DND-41 (cell line): ENCODE measurements around the gene MIOX.

Experiments used
- EZH2 ChIP-seq: IDR thresholded peaks from 3 replicates; pipeline ENCODE4 v1.6.1; 2012; ENCODE audit warnings: borderline replicate concordance, low read depth, mild to moderate bottlenecking, moderate library complexity, low read length, inconsistent platforms; ENCODE audit not compliant: severe bottlenecking
- TF ChIP-seq, protein P1 (sequence below): IDR thresholded peaks from 2 replicates; pipeline ENCODE4 v1.5.1; 2012; ENCODE audit warnings: borderline replicate concordance, low read length, moderate library complexity, mild to moderate bottlenecking; ENCODE audit not compliant: poor library complexity, severe bottlenecking; ENCODE audit errors: extremely low read depth

DNA sequence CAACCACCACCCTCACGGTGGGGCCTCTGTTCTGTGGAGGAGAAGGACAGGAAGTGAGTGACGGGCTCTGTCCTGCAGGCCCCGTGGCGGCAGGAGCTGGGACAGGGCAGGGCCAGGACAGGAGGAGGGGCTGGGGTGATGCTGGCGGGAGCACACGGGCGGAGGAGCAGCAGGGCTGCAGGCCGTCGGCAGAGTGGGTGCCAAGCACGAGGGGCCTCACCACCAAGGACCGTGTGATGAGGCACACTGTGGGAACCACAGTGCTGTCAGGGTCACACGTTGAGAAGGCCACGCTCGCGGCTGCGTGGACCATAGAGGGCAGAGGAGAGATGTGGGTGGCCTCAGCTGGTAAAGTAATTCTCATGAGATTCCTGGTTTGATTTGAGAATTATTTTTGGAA is 30.2 kb downstream of the MIOX start:
- TF ChIP-seq, protein P1, sequence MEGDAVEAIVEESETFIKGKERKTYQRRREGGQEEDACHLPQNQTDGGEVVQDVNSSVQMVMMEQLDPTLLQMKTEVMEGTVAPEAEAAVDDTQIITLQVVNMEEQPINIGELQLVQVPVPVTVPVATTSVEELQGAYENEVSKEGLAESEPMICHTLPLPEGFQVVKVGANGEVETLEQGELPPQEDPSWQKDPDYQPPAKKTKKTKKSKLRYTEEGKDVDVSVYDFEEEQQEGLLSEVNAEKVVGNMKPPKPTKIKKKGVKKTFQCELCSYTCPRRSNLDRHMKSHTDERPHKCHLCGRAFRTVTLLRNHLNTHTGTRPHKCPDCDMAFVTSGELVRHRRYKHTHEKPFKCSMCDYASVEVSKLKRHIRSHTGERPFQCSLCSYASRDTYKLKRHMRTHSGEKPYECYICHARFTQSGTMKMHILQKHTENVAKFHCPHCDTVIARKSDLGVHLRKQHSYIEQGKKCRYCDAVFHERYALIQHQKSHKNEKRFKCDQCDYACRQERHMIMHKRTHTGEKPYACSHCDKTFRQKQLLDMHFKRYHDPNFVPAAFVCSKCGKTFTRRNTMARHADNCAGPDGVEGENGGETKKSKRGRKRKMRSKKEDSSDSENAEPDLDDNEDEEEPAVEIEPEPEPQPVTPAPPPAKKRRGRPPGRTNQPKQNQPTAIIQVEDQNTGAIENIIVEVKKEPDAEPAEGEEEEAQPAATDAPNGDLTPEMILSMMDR, result no peak
- TF ChIP-seq EZH2, result no peak
